GM18861 (cell line): ENCODE data around the gene INO80D.
"Not testable (repeated sequence)": the region's sequence is repeated elsewhere in the genome, so short reads cannot be mapped to it uniquely, and the experiment has no call there.

Experiments
- ATAC-seq: cut with Tn5 transposase; IDR thresholded peaks from one replicate; pipeline ENCODE4 v1.9.1; 2021; ENCODE audit not compliant: unreplicated experiment

Gene INO80D

DNA sequence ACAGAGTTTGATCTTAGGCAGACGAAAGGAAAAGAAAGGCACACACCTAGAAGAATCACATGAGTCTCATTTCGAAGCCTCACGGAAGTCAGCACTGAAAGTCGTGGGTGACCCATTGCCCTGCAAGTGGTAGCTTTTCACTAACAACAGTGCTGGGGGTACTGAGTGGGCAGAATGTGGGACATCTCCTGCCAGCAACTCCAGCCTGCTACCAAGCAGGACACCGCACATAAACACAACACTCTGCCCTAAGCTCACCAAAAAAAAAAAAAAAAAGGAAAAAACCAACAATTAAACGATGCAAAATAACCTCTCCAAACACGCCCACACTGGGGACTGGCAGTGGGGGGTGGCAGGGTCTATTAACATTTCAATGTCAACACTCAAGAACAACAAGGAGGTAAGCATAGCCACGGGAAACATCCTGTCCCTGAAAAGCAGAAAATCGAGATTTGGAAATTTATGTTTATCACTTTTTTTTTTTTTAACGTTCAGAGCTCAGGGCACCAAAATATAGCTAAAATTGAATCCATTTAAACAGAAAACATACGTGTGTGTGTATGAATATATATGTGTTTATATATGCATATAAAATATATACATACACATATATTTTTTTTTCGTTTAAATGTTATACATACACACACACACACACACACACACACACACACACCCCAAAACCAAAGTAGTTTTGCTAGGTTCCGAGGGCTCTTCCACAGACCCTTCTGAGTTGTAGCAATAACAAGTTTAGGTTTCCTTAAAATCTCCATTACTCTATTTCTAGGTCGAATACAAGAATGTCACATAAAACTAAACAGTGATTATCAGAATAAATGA lies 2.2 kb downstream of the INO80D start:
- ATAC-seq: no peak

DNA sequence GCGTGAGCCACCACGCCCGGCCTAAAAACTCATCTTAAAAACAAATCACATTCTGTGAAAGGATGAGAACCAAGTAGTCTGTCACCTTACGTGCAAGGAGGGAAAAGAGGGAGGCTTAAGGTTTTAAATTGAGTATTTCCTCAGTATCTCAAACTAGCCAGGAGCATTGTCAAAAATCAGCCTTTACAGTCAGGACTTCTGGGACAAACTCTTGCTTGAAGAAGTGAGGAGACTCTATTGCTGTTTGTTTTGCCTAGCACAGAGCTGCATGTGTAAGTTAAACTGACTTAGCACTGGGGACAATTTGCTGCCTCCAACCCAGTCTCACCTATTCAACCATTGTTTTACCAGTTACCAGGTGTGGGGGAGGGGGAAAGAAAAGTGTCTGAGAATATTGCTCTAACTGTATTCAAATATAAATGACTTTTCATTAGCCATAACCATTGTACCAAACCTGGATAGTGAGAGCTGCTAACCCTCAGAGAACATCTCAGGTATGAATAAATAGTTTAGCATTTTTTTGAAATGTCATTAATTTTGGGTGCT lies 3.6 kb downstream of the INO80D start:
- no peak for ATAC-seq

DNA sequence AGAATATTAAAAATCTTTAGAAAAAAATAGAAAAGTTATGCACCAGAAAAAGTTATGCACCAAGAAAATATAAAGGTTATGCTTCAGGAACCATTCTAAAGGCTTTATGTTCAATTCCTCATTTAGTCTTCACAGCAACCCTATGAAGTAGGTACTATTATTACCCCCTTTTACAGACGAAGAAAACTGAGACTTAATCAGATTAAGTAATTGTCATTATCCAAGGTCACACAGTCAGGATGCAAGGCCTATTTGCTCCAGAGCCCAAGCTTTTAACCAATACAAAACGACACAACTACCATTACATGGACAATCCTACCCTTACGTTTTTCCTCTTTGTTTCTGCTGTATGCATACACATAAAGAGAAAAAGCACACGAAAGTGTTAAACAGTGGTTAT lies 5.0 kb downstream of the INO80D start:
- no peak for ATAC-seq

DNA sequence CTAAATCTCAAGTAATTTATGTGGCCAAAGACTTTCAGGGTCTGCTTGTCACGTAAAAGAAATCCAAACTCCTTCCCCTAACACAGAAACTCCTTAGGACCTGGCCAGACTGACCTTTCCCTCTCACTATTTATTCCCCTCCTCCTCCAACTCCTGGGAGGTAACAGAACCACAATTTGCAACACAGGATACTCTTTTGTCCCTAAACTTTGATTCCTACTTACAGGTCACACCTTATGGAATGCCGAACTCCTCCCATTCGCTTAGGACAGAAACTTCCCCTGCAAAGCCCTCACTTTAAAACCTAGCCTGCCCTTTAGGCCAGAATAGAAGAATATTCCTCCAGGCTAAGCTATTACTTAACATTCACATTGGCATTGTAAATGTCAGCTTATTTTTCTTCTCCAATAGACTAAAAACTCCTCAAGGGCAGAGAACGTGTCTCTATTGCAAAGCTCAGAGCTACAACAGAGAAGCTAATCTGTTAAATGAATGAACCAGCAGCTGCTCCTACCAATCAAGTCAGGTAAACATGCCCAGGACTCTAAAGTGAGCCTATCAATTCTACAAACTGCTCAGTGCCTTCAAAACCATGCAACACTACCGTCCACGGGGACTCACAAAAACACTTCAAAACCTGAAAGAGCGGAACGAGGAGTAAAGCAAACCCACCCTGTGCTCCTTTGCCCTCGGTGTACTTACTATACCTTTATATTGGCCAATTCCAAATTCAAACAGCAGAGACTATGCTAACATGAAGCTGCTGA lies 6.1 kb downstream of the INO80D start:
- no peak for ATAC-seq

DNA sequence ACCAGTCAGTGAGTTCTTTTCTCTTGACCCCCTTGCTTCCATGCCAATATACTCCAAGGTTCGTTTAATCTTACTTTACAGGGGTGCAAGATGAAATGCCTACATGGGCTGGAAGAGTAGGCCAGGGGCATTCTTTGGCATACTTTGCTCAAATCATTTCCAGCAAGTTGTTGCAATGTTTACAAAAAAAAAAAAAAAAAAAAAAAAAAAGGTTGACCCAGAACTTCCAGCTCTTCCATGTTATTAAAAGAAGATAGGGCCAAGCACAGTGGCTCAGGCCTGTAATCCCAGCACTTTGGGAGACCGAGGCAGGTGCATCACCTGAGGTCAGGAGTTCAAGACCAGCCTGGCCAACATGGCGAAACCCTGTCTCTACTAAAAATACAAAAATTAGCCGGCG lies 8.1 kb downstream of the INO80D start:
- not testable (repeated sequence) for ATAC-seq

- no peak for ATAC-seq
These were observed 10.9 kb downstream of the INO80D start for GRCh38 chr2:206075113-206075512.

DNA sequence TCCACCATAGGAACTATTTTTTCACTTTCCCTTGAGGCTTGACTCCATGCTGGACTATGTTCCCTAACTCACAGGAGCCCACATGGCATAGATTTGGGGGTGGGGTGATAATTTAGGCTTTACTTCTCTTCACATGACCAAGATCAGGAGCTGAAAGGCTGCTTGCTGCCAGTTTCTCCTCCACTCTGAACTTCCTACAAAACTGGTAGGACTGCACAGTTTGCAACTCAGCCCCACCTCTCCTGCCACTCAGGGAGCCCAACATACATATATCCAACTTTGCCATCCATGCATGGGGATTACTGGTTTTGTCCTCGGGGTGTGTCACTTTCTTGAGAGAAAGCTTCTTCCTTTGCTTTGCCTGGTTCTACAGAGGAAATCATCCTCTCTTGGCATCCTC lies 14.2 kb downstream of the INO80D start:
- no peak for ATAC-seq

- ATAC-seq: no peak
These were observed 16.6 kb downstream of the INO80D start for GRCh38 chr2:206069417-206069816.

GRCh38 chr2:206068207-206068606 lies 17.8 kb downstream of the INO80D start:
- ATAC-seq: no peak

DNA sequence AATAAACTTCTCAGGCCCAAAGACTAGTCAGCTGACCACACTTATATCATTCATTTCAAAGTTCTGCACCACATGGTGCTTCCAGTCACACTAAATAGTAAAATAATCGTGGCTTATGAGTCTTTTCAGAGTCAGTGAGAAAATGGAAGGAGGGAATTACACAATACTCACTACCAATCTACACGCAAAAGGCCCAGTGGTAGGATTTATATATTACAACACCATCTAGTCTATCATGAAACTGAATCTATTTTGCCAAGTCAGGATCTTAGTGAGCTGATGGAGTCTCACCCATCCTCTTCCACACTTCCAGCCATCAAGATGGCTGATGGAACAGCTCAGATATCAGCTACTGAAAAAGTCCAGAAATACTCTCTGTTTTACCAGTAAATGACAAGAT lies 21.9 kb downstream of the INO80D start:
- no peak for ATAC-seq

DNA sequence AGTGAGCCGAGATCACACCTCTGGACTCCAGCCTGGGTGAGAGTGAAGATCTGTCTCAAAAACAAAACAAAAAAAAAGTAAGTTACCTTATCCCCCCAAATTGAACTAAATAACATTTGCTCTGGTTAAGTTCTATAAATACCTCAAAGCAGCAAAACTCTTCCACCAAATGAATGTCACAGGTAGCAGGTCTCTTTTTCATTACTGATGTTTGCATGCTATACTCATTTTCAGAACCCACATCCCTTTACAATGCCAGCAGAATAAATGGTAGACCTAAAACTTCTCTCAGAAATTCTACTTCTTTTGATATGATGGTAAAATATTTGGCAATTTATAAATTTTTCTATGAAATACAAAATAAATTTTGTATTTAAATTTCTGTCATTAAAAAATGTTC lies 22.3 kb downstream of the INO80D start:
- no peak for ATAC-seq

DNA sequence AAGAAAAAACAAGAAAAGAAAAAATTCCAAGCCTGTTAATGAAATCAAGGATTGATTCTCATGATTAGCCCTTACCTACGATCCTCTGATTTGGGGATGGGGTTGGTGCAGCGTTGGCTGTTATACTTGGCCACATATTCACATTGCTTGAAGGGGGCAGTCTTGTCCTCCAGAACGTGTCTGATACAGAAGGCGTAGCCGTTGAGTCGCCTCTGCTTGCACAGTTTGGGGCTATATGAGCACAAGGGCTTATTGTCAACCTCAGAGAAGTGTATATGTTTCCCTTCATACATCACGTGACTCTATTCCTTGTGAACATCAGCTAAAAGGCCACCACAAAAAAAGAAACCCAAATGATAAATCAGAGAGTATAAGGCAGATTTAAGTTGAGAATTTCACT lies 23.2 kb downstream of the INO80D start:
- ATAC-seq: no peak

DNA sequence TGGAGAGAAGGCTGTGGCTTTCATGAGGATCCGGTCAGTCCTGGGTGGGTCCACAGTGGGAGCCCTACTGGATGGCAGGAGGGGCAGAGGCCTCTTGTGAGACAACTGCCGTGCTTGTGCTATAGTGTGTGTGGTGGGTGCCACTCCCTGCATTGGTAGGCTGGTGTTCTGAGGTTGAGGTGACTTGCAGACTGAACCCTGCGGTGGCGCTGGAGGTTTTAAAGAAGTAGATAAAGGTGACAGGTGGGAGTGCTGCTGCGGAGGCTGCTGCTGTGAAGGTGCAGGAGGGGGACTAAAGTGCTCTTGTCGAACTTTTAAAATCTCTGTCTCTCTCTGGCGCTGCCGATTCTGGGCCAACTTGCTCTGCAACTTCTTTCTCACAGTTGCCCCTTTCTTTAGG lies 29.7 kb downstream of the INO80D start:
- no peak for ATAC-seq

GRCh38 chr2:206054952-206055351 lies 31.0 kb downstream of the INO80D start:
- ATAC-seq: no peak

DNA sequence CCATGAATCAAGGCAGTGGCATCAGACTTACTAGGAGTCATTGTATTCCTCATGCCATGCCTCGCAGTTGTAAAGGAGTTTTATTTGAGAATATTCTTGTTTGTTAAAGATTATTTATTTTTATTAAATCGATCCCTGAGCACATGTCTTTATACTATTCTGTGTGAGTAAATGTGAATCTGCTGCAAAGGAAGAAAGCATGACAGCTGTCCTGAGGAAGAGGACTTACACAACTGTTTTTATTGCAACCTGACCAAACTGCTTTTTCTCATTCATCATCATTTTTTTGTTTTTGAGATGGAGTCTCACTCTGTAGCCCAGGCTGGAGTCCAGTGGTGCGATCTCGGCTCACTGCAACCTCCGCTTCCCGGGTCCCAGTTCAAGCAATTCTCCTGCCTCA lies 34.1 kb downstream of the INO80D start:
- no peak for ATAC-seq

DNA sequence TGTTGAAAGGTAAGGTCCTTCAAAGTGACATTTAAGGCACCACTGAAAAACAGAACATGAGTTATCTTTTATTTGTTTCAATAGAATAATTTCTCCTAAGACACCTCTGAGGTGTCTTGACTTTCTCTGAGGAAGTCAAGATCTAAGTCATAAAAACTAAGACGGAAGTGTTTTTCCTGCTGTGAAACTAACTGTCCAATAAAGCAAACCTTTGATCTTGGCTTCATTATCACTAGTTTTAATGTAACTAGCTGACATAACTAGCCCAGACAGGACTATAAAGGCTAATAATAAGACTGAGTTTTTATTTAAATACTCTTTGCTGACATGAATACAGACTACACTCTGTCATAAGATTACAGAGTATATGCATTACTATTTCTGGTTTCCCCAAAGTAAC lies 36.6 kb downstream of the INO80D start:
- ATAC-seq: no peak

DNA sequence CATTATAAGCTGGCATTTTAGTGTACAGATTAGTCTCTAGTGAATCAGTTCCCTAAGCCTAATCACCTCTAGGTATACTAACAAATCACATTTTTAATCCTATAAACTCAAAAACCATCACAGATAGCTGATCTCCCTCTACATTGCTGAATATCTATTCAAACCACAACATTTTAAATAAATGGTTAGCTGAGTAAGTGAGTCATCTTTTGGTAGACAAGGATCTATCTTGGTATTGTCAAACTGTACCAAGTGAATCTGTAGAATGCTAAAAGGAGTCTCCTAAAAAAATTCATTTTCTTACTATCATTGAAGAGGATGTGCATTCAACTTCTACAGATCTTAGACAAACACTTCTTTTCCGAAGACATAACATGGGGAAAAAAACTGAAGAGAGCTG lies 40.7 kb downstream of the INO80D start:
- ATAC-seq: no peak

- ATAC-seq: no peak
These were observed 45.4 kb downstream of the INO80D start for GRCh38 chr2:206040525-206040924.

GRCh38 chr2:206035393-206035792 lies 50.6 kb downstream of the INO80D start:
- ATAC-seq: not testable (repeated sequence)

GRCh38 chr2:206033452-206033851 lies 52.5 kb downstream of the INO80D start:
- ATAC-seq: not testable (repeated sequence)

- no peak for ATAC-seq
These were observed 53.9 kb downstream of the INO80D start for GRCh38 chr2:206031950-206032567.
